HUDEP-2 (cell line): ENCODE results near the gene KRTAP10-1.
"Not testable (repeated sequence)": the region's sequence is repeated elsewhere in the genome, so short reads cannot be mapped to it uniquely, and the experiment has no call there.

Experiments used
- DNase-seq, 76 experiments: peaks; one replicate each; lab custom pipeline; 2025; ENCODE audit not compliant: unreplicated experiment in 76 of 76; lab: John Stamatoyannopoulos, UW

KRTAP10-1 gene

GRCh38 chr21:44550285-44550684 lies 10.3 kb upstream of the KRTAP10-1 start:
- DNase-seq, result not testable (repeated sequence)

GRCh38 chr21:44549525-44550211 lies 9.7 kb upstream of the KRTAP10-1 start:
- DNase-seq, result no peak

- DNase-seq, result no peak
Measured at GRCh38 chr21:44548922-44549321, 8.9 kb upstream of the KRTAP10-1 start.

- no peak for DNase-seq
Measured at GRCh38 chr21:44548381-44548780, 8.4 kb upstream of the KRTAP10-1 start.

- no peak for DNase-seq
Measured at GRCh38 chr21:44547656-44548331, 7.8 kb upstream of the KRTAP10-1 start.

GRCh38 chr21:44544566-44544965 lies 4.6 kb upstream of the KRTAP10-1 start:
- DNase-seq, result no peak

GRCh38 chr21:44542716-44543115 lies 2.7 kb upstream of the KRTAP10-1 start:
- DNase-seq, result no peak

GRCh38 chr21:44540741-44541288 lies 820 bp upstream of the KRTAP10-1 start:
- no peak for DNase-seq

- DNase-seq, result no peak
Measured at GRCh38 chr21:44539046-44539445, 949 bp downstream of the KRTAP10-1 start.

- DNase-seq, result no peak
Measured at GRCh38 chr21:44537930-44538911, 1.8 kb downstream of the KRTAP10-1 start.

GRCh38 chr21:44535963-44536362 lies 4.0 kb downstream of the KRTAP10-1 start:
- DNase-seq, result no peak

- no peak for DNase-seq
Measured at GRCh38 chr21:44534688-44535087, 5.3 kb downstream of the KRTAP10-1 start.

GRCh38 chr21:44533891-44534627 lies 5.9 kb downstream of the KRTAP10-1 start:
- DNase-seq, result peak in 26 of 76 experiments; percentile 7 to 51 (median 30)

GRCh38 chr21:44533121-44533890 lies 6.7 kb downstream of the KRTAP10-1 start:
- DNase-seq, result no peak

GRCh38 chr21:44532712-44533111 lies 7.3 kb downstream of the KRTAP10-1 start:
- DNase-seq, result no peak

GRCh38 chr21:44531606-44532564 lies 8.1 kb downstream of the KRTAP10-1 start:
- no peak for DNase-seq

- no peak for DNase-seq
Measured at GRCh38 chr21:44530903-44531605, 8.9 kb downstream of the KRTAP10-1 start.
